Prostate gland (tissue), 2 donors: ENCODE results near the gene SH3BGRL.

ENCODE experiments used
- POLR2A ChIP-seq: fragments of 450-650 bp; IDR thresholded peaks from one replicate; pipeline ENCODE4 v1.6.1; 2016; ENCODE audit warnings: antibody characterized with exemption, mild to moderate bottlenecking
- POLR2AphosphoS5 ChIP-seq: sonication (generic); formaldehyde crosslinking; IDR thresholded peaks from one replicate; pipeline ENCODE4 v1.6.1; 2017; ENCODE audit warnings: antibody characterized with exemption
- TF ChIP-seq, protein P1 (sequence below), 4 experiments: fragments of 200-600 bp in 2 of 4; fragments of 450-650 bp in 2 of 4; sonication (generic) in 2 of 4; IDR thresholded peaks; 1 replicate in 3 of 4; 2 replicates in 1 of 4; pipeline ENCODE4 v1.5.1; 2016 to 2019; ENCODE audit warnings: antibody characterized with exemption in 4 of 4, mild to moderate bottlenecking in 2 of 4, moderate library complexity in 2 of 4

DNA sequence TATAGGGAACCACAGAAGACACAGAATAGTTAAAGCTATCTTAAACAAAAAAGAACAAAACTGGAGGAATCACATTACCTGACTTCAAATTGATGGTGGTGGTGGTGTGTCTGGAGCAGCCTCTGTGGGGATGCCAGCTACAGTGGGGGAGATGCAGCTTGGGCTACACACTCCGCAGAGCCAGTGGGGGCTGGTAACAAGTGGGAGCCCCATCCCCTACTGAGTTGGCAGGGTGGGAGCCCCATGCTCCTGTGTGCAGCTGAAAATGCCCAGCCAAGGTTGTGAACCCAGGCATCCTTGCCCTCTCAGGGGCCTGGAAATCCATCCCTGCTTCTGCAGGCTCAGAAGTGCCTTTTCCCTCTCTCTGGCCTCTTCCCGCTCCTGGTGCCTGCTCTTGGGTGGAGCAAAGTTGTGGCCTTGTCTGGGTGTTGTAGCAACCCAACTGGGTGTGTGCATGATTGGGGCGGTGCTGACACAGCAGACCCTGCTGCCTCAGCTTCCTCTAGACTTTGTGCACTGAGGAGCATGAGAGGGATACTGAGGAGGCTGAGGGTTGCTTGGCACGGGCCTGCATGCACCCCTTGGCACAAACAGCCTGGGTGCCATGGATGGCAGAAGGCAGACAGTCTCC is 38.9 kb downstream of the SH3BGRL start:
- TF ChIP-seq, protein P1, sequence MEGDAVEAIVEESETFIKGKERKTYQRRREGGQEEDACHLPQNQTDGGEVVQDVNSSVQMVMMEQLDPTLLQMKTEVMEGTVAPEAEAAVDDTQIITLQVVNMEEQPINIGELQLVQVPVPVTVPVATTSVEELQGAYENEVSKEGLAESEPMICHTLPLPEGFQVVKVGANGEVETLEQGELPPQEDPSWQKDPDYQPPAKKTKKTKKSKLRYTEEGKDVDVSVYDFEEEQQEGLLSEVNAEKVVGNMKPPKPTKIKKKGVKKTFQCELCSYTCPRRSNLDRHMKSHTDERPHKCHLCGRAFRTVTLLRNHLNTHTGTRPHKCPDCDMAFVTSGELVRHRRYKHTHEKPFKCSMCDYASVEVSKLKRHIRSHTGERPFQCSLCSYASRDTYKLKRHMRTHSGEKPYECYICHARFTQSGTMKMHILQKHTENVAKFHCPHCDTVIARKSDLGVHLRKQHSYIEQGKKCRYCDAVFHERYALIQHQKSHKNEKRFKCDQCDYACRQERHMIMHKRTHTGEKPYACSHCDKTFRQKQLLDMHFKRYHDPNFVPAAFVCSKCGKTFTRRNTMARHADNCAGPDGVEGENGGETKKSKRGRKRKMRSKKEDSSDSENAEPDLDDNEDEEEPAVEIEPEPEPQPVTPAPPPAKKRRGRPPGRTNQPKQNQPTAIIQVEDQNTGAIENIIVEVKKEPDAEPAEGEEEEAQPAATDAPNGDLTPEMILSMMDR (IDR thresholded peaks at IDR 0.05) = no peak
- TF ChIP-seq POLR2AphosphoS5 = no peak
- TF ChIP-seq POLR2A = no peak
